HG02623 (cell line): ENCODE results near the gene DRC7.

Source experiments
- ATAC-seq: cut with Tn5 transposase; IDR thresholded peaks from one replicate; pipeline ENCODE4 v1.9.1; 2021; ENCODE audit warnings: moderate library complexity; ENCODE audit not compliant: unreplicated experiment

Gene DRC7, protein sequence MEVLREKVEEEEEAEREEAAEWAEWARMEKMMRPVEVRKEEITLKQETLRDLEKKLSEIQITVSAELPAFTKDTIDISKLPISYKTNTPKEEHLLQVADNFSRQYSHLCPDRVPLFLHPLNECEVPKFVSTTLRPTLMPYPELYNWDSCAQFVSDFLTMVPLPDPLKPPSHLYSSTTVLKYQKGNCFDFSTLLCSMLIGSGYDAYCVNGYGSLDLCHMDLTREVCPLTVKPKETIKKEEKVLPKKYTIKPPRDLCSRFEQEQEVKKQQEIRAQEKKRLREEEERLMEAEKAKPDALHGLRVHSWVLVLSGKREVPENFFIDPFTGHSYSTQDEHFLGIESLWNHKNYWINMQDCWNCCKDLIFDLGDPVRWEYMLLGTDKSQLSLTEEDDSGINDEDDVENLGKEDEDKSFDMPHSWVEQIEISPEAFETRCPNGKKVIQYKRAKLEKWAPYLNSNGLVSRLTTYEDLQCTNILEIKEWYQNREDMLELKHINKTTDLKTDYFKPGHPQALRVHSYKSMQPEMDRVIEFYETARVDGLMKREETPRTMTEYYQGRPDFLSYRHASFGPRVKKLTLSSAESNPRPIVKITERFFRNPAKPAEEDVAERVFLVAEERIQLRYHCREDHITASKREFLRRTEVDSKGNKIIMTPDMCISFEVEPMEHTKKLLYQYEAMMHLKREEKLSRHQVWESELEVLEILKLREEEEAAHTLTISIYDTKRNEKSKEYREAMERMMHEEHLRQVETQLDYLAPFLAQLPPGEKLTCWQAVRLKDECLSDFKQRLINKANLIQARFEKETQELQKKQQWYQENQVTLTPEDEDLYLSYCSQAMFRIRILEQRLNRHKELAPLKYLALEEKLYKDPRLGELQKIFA

DNA sequence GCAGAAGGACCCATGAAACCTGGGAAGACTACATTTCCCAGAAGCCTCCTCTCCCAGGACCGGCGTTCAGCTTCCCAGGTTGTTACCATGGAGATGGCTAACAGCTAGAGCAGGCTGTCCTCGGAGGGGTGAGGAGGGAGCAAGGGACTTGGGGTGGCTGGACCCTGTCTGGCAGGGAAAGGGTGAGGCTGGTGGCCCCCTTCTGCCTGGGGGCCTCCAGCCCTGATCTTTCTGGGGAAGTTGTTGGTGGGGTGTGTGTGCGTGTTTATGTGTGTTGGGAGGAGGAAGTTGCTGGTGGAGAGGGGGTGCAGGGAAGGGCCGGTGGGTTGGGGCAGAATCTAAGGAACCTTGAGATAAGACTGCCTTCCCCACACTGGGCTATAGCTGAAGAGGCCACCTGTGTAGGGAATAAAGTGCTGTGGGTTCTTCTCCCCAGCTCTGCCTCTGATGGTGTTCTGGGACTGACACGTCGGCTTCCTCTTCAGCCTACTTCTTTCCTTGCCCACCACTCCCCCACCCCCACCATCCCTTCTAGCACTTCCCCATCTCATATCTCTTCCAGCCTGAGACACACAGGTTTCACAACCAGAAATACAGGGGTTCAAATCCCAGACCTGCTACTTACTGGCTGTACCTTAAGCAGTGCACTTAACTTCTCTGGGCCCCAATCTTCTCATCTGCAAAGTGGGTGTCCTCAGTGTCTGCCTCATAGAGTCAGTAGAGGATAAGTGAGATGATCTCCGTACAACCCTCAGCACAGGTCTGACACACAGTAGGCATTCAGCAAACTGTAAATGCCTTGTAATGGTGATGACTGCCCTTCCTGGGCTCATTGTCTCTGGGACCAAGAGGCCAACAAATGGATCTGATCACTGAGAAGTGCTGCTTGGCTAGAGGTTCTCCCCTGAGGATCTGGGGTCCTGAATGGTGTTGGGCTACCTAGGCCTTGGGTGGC lies at the start of gene DRC7:
DRC7 (plus strand) TSS at position 82 of the 955 bp plus-strand sequence. CDS start 3,144 bp downstream, outside the sequence.
- ATAC-seq: no peak

DNA sequence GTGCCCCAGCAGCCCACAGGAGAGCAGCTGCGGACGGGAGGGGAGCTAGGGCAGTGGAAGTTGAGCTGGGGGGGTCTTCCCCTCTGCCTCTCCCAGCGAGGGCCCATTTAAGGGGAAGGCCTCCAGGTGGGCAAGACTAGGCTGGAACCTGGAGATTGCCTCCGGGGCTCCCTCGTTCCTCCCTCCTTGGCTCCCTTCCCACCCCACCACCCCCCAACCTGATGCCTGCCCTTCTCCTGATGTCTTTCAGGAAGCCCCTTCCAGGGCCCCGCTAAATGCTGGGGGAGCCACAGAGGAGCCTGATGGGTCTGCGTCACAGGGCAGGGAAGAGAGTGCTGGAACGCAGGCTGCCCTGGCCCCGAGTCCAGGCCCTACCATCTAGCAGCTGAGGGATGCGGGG lies 49.4 kb upstream of the DRC7 start:
- ATAC-seq: no peak

- ATAC-seq: no peak
Measured at GRCh38 chr16:57645691-57646387, 48.8 kb upstream of the DRC7 start.

GRCh38 chr16:57646388-57647039 lies 48.1 kb upstream of the DRC7 start:
- no peak for ATAC-seq

DNA sequence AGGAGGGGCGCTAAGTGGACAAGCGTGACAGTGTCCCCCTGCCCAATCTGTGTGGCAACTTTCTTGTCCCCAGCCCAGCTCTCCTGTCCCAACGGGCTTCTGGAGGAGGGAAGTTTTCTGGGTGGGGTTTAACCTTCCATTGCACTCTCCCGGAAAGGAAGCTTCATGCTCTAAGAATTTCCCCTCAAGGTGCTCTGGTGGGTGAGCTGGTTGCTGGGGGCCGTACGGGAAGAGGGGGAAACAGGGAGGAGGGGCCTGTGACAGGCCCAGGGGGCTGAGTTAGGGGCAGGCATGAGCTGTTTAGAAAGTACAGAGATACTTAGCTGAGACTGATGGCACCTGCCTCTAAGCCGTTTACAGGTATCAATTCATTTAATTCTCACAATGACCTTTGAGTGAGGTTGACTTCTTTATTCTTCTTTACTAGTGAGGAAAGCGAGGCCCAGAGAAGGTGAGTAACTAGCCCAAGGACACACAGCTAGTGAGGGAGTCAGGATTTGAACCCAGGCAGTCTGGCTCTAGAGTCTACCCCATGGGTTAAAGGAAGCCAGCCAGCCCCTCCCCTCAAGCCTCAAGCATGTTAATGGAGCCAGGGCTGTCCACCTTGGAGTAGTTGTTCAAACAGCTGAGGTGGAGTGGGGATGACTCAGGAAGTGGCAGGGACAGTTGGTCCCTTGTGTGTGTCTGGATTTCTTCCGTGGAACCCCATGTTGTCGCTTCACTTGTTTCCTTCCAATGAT lies 47.3 kb upstream of the DRC7 start:
- ATAC-seq: no peak

- no peak for ATAC-seq
Measured at GRCh38 chr16:57648125-57648524, 46.5 kb upstream of the DRC7 start.

GRCh38 chr16:57648581-57649442 lies 45.8 kb upstream of the DRC7 start:
- peak; percentile 47 for ATAC-seq

- ATAC-seq: no peak
Measured at GRCh38 chr16:57649443-57649751, 45.2 kb upstream of the DRC7 start.

- no peak for ATAC-seq
Measured at GRCh38 chr16:57649846-57650245, 44.8 kb upstream of the DRC7 start.

DNA sequence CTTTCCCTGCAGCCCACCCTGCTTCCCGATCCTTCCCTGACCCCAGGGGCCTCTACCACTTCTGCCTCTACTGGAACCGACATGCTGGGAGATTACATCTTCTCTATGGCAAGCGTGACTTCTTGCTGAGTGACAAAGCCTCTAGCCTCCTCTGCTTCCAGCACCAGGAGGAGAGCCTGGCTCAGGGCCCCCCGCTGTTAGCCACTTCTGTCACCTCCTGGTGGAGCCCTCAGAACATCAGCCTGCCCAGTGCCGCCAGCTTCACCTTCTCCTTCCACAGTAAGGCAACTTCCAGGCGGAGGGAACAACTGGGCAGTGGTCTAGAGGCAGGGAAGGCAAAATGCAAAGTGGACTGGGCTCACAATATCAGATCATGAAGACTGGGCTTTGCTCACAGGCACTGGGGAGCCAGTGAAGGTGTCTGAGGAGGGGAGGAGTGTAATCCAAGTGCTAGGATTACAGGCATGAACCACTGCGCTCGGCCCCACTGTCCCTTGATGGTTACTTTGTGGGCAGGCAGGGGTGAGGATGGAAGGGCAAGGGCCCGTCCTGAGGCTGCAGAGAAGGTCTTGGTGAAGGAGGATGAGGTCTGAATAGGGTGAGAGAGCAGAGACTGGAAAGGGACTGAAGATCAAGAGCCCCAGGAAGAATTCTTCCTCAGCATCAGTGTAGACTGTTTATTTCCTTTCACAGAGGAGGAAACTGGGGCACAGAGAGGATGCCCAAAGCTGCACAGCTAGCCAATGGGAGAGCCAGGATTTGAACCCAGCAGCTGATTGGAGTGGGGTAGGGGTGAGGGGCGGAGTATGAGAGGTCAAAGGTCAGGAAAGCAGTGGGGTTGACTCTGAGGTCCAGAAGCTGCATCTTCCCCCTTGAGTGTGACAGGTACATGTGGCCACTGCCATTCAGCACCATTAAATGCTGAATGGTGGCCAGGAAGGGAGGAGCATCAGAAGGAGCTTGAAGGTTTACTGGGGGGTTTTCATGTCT lies 43.0 kb upstream of the DRC7 start:
- ATAC-seq: no peak

DNA sequence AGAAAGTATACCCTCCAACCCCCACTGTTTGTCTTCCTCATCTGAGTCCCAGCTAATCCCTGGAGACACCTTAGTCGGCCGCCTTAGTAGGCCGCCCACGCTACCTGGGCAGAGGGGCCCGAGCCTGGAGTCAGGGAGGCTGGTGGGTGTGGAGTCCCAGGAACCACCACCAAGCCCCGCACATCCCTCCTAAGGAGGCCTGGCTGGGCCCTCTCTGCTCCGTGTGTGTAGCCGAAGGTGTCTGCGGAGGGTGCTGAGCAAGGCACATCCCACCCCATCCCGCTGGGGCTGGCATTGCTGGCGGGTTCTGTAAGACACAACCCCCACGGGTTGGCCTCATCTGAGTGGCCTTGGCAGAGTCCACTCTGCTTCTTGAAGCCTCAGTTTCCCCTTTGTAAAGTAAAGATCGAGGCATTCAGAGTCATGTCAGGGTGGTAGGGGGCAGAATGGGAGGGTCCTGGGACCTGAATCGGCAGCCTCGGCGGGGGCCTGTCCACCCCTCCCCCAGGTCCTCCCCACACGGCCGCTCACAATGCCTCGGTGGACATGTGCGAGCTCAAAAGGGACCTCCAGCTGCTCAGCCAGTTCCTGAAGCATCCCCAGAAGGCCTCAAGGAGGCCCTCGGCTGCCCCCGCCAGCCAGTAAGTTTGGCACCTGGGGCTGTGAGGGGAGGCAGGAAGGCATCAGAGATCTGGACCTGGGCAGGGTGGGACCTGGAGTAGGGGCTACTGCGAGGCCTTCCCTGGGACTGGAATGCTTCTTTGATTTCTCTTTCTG lies 41.7 kb upstream of the DRC7 start:
- no peak for ATAC-seq

- ATAC-seq: no peak
Measured at GRCh38 chr16:57653936-57654335, 40.7 kb upstream of the DRC7 start.

DNA sequence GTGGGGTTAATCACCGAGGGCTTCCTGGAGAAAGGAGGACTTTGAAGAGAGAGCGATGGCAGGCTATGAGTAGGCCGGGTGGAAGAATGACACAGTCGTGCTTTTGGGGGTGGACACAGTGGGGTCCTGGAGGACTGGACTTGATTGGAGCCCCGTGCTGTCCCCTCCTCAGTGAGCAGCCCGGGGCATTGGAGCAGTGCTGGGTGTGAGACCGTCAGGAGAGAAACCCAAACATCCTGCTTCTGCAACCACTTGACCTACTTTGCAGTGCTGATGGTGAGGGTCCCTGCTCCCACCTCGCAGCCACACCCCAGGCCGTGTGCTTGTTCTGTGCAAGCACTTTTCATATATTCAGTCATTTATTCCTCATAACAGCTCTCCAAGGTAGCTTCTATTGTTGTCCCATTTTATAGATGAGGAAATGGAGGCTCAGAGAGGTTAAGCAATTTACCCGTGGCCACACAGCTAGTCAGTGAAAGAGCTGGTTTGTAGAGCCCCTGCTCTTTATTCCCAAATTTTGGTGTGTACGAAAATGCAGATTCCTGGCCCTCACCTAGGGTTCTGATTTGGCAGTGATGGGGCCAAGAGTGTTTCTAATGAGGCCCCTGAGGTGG lies 38.2 kb upstream of the DRC7 start:
- no peak for ATAC-seq

- ATAC-seq: no peak
Measured at GRCh38 chr16:57657228-57657627, 37.4 kb upstream of the DRC7 start.

DNA sequence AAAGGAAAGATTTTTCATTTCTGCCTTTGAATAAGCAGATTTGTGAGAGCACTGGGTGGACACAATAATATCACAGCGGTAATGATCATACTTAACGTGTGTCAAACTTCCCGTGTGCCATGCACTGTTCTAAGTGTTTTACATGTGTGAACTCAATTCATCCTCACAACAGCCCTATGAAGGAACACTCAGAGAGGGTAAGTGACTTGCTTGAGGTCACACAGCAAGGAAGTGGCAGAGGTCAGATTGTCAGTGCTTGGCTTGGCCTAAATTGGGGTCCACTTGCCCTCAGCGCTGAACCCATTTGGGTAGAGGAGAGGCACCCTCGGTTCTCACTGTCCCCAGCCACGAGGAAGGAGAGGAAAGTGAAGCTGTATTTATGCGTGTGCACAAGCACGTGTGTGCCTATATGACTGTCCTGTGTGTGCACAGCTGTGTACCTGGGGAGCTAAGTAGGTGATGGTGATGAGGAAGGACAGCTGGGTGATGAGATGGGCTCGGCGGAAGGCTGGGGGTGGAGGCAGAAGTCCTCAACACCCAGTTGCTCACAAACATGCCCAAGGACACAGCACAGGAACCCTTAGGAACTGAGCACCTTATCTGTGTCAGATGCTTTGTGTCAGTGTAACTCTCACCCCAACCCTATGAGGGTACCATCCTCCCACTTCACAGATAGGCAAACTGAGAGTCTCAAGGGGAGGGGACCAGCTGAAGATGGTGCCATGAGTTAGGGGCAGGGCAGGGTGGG lies 36.3 kb upstream of the DRC7 start:
- ATAC-seq: no peak
